HuH-7 (cell line): Measurements from ENCODE around the gene TSEN2.

Experiments
- DNase-seq: peaks from one replicate; pipeline ENCODE4 v3.0.0; 2011; ENCODE audit warnings: low spot score

Gene TSEN2

GRCh38 chr3:12556690-12557472, 72.6 kb downstream of the TSEN2 start, which contains the start of gene MKRN2:
Gene MKRN2, plus strand, starts transcription at chr3:12557087. Its CDS starts 64 bp downstream, at chr3:12557151.
- peak; percentile 92 for DNase-seq

DNA sequence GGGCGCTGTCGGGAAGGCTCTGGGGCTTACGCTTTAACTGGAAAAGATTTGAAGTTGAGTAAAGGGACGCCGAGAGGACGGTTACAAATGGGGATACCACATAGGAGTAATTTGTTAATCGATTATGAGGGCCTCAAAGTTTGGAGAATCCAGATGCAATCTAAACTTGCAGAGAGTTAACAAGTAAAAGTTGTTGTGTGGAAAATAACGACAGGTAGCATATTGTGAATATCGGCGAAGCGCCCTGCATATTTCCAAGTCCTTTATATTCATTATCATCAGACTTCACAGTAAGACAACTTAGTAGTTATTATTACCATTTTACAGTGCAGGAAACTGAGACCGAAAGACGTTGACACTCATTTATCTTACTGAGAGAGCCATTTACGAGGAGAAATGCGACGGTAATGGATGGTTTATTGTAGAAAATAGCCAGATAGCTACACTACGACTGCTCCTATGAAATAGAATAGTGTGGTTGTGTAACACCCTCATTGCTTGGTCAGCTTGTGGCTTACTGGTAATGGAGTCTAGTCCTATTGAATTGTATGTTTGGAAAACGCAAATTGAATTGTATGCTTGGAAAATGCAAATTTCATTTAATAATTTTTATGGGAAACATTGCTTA, 73.3 kb downstream of the TSEN2 start:
- peak; percentile 58 for DNase-seq

DNA sequence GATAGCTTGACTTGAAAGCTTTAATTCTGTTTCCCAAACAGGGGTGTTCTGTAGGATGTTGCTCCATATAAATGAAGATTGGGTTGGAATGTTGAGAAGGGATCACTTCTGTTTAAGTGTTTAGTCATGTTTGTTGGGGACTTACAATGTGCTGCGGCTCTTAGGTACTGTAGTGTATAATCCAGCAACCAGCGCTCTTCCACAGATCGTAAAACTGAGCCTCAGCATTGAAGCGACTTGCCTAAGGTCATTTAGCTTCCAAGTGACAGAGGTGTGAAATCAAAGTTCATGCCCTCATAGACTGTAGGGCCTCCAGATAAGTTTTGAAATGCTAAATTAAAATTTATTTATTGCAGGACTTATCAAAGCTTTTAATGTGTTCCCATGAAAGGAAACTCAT, 74.4 kb downstream of the TSEN2 start:
- no peak for DNase-seq

DNA sequence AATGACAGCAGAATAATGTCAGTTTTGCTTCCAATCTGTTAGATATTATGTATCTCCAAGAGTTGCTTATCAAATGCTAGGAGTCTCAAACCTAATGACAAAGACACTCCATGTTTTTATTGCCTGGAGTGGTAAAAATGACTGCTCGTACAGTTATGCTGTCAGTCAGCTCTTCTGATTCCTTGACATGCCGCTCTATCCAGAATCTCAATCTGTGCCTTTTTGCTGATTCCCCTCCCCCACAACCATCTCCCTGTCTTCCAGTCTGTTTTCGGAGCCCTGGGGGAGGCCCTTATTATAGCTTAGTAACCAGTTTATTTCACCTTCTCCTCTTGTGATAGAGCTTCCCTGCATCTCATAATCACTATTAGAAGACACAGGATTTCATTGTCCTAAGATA, 75.2 kb downstream of the TSEN2 start:
- no peak for DNase-seq

- no peak for DNase-seq
Measured at GRCh38 chr3:12560505-12561190, 76.4 kb downstream of the TSEN2 start.

DNA sequence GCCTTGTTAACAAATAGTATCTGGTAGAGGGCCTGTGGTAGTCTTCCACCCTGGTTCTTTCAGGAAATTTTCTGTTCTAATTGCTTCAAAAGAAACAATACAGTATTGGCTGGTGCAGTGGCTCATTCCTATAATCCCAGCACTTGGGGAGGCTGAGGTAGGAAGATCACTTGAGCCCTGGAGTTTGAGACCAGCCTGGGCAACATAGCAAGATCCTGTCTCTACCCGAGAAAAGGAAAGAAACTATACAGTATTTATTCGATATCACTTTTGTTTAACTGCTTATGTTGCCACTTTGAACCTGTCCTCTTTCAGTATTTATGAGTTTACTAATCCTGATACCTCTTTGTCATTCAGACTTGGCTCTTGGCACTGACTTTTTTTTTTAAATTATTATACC, 77.1 kb downstream of the TSEN2 start:
- DNase-seq: no peak

DNA sequence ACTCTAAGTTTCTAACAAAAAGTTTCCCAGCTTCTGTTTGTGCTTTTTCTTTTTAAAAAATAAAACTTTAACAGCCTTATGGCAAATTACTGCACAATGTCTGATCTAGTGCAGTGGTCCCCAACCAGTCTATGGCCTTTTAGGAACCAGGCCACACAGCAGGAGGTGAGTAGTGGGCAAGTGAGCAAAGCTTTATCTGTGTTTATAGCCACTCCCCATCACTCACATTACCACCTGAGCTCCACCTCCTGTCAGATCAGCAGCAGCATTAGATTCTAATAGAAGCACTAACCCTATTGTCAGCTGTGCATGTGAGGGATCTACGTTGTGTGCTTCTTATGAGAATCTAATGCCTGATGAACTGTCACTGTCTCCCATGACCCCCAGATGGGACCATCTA, 78.2 kb downstream of the TSEN2 start:
- no peak for DNase-seq

GRCh38 chr3:12566976-12567375, 82.7 kb downstream of the TSEN2 start:
- DNase-seq: no peak

- no peak for DNase-seq
Measured at GRCh38 chr3:12568747-12569146, 84.5 kb downstream of the TSEN2 start.

- no peak for DNase-seq
Measured at GRCh38 chr3:12569836-12570235, 85.6 kb downstream of the TSEN2 start.

DNA sequence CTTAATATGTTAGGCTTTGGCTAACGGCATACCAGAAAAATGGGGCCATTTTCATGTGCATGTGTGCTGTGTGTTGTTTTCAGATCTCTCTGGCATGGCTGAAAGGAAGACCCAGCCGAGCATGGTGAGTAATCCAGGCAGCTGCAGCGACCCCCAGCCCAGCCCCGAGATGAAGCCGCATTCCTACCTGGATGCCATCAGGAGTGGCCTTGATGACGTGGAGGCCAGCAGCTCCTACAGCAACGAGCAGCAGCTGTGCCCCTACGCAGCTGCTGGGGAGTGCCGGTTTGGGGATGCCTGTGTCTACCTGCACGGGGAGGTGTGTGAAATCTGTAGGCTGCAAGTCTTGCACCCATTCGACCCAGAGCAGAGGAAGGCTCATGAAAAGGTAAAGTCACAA, 87.7 kb downstream of the TSEN2 start:
- no peak for DNase-seq

GRCh38 chr3:12574131-12574530, 89.9 kb downstream of the TSEN2 start:
- DNase-seq: no peak

DNA sequence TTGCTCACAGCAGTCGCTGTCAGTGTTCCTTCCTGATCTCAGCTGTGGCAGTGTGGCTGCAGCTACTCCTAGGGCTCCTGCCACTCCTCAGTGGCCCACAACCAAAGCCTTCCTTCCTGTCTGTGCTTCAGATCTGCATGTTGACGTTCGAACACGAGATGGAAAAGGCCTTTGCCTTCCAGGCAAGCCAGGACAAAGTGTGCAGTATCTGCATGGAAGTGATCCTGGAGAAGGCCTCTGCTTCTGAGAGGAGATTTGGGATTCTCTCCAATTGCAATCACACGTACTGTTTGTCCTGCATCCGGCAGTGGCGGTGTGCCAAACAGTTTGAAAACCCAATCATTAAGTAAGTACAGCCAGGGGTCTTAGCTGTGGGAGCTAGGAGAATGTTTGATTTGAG, 90.4 kb downstream of the TSEN2 start:
- no peak for DNase-seq

DNA sequence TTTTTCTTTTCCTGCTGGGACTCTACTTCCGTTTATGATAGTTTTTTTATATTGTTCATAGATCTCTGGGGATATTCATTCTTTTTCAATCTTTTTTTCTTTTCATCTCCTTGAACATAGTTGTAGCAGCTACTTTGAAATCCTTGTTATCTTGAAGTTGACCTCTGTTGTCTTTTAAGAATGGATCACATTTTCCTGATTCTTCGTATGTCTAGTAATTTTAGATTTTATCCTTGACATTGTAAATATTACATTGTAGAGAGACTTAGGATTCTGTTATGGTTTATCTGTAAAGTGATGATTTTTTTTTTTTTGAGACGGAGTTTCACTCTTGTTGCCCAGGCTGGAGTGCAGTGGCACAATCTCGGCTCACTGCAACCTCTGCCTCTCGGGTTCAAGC, 93.1 kb downstream of the TSEN2 start:
- no peak for DNase-seq

GRCh38 chr3:12578742-12579141, 94.5 kb downstream of the TSEN2 start:
- no peak for DNase-seq

DNA sequence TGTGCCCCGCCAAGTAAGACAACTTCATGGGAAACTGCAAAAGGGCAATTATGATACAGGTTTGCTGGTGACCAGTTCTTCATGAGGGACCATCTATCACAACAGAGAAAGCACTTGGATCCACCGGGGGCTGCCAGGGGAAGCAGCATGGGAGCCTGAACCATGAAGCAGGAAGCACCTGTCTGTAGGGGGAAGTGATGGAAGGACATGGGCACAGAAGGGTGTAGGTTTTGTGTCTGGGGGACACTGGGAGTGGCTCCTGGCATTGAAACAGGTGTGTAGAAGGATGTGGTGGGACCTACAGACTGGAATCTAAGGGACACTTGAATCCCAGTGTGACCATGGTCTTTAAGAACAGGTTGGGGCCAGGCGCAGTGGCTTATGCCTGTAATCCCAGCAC, 95.2 kb downstream of the TSEN2 start:
- no peak for DNase-seq

- no peak for DNase-seq
Measured at GRCh38 chr3:12579905-12580304, 95.6 kb downstream of the TSEN2 start.

DNA sequence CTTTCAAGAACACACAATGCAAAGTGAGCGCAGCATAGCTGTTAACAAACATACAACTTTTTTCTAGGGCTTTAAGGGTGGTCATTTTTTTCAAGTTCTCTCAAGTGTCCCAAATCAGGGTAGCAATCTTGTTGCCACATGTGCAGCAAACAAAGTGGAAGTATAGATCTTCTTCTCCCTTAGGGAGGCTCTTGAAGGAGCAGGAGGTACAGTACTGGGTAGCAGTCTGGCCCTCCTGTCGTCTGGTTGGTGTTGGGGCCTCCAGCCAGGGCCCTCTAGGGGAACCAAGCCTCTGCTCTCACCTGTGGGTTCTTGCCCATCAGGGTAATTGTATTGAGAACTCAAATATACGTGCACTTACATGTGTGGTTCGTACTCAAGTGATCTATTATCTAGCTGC, 98.5 kb downstream of the TSEN2 start:
- DNase-seq: no peak
